NOMO-1 treated with dmso at 0.1 percent for 144 hours (cell line): Measurements from ENCODE around the gene NPY.
"Not testable (repeated sequence)": the region's sequence is repeated elsewhere in the genome, so short reads cannot be mapped to it uniquely, and the experiment has no call there.

Experiments
- DNase-seq: peaks from one replicate; lab custom pipeline; 2025; ENCODE audit not compliant: unreplicated experiment; lab: John Stamatoyannopoulos, UW

Gene NPY

DNA sequence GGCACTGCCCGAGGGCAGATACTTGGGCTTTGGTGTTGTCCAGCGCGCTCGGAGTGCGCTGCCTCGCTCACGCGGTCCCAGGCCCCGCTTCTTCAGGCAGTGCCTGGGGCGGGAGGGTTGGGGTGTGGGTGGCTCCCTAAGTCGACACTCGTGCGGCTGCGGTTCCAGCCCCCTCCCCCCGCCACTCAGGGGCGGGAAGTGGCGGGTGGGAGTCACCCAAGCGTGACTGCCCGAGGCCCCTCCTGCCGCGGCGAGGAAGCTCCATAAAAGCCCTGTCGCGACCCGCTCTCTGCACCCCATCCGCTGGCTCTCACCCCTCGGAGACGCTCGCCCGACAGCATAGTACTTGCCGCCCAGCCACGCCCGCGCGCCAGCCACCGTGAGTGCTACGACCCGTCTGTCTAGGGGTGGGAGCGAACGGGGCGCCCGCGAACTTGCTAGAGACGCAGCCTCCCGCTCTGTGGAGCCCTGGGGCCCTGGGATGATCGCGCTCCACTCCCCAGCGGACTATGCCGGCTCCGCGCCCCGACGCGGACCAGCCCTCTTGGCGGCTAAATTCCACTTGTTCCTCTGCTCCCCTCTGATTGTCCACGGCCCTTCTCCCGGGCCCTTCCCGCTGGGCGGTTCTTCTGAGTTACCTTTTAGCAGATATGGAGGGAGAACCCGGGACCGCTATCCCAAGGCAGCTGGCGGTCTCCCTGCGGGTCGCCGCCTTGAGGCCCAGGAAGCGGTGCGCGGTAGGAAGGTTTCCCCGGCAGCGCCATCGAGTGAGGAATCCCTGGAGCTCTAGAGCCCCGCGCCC, at the start of gene NPY:
NPY (plus strand) TSS at position 294 of the 802 bp plus-strand sequence. CDS start 1,051 bp downstream, outside the sequence.
- DNase-seq, result no peak

DNA sequence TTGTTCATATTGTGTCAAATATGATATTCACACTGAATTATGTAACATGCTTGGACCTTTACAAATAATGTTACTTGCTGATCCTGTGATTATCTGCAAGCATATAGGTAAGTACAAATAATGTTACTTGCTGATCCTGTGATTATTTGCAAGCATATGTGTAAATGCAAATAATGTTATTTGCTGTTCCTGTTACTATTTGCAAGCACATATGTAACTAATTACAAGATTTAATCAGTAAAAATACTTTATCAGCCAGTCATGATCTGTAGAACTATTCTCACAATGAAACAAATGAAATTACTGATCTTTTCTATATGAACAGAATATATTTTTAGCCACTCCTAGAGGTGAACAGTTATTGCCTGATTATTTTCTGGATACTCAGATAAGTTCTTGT, 44.7 kb upstream of the NPY start:
- DNase-seq, result no peak

DNA sequence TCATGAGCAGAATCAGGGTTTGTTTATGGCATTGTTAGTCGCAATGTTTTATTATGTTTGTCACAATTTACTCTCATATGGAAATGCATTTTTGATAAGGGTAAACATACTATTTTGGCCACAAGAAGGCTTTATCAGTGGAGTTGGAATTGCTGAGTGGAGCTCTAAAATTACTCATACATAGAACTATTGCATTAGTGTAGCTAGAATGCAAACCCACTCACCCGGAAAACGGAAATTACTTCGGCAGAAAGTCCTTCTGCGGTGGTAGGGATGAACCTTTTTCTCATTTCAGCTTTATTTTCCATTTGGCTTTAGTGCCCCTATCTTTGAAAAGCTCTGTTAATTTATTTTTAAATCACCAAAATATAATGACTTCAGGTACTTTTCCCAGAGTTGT, 42.8 kb upstream of the NPY start:
- DNase-seq, result no peak

DNA sequence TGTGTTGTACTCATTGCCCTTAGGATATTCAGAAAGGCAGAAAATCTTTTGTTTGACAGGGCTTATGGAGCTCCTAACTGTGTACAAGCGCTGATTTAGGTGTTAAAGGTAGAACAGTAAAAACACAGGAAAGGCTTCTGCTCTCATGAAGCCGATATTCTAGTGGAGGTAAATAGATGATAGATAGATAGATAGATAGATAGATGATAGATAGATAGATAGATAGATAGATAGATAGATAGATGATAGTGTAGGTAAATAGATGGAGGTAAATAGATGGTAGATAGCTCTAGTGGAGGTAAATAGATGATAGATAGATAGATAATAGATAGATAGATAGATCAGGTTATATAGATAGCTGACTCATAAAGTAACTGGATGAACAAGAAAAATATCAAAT, 39.4 kb upstream of the NPY start:
- DNase-seq, result no peak

DNA sequence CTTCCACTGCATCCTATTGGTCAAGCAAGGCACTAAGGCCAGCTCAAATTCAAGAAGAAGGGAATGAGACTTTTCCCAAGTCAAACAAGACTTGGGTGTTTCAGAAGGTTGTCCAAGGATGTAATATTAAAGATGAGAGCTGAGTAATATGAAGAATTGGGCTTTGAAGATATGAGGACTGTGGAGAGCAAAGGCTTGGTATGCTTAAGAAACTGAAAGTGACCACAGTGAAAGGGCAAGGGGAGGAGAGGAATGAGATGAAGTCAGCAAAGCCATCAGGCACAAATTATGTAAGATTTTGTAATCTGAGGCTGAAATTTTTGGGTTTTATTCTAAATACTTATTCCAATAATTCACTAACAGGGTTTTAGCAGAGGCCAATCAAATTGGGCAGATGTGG, 38.6 kb upstream of the NPY start:
- no peak for DNase-seq

DNA sequence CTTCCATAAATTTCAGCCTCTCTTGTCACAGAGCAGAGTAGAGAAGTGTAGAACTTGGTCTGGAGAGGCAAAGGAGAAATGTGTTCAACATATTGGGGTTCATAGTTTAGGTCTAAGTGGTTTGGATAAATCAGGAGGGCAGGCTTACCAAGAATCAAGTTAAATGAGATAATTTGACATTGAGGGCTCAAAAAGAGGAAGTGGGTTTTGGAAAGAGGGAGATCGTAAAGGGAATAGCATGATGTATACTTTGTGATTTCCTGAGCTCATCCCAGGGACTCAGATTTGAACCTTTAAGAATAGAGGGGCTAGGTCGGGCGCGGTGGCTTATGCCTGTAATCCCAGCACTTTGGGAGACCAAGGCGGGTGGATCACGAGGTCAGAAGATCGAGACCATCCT, 34.7 kb upstream of the NPY start:
- no peak for DNase-seq

DNA sequence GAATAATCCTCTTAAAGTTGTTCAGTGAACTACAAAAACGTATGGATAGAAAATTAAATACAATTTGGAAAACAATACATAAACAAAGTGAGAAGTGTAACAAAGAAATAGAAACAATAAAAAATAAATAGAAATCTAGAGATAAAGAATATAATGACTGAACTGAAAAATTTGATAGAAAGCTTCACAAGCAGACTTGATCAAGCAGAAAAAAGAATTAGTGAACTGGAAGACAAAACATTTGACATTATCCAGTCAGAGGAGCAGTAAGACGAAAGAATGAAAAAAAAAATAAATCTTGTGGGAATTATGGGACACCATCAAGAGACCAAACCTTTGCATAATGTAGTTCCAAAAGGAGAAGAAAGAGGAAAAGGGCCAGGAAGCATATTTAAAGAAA, 32.4 kb upstream of the NPY start:
- DNase-seq, result no peak

DNA sequence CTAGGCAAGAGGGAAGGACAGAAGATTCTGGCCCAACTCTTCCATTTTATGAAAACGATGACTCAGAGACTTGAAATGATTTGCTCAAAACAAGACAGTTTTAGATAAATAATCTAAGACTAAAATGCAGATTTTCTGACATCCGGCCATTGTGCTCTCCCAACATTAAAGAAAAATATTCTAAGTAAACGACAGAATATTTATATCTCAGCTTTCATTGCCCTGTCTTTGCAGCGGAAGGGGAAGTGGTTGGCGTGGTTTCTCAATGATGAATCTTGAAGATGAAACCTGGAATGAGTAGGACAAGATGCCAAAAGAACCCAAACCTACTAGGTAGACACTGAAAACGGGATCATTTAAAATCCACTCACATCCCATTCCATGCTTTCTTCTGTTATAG, 28.9 kb upstream of the NPY start:
- DNase-seq, result no peak

DNA sequence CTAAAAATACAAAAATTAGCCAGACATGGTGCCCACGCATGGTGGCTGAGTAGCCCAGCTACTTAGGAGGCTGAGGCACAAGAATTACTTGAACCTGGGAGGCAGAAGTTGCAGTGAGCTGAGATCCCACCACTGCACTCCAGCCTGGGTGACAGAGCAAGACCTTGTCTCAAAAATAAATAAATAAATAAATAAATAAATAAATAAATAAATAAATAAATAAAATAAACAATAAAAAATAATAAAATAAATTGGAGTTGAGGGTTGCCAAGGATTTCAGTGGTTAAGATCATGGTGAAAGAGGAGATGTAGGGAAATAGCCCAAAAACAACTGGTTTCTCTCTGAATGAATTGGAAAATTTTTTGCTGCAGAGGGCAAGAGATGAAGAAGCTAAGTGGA, 25.7 kb upstream of the NPY start:
- not testable (repeated sequence) for DNase-seq

DNA sequence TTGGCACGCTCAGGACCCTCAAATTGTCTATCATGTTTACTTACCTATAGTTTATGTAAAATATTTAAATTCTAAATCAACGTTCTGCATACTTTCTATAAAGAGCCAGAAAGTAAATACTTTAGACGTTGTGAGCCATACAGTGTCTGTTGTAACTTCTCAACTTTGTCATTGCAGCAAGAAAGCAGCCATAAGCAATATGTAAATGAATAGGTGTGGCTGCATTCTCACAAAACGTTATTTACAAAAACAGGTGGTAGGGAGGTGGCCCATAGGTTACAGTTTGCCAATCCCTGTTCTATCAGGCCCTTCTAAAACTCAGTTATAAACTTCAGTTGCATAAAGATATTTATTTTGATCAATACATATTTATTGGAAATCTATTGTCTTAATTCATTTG, 12.1 kb upstream of the NPY start:
- DNase-seq, result no peak

DNA sequence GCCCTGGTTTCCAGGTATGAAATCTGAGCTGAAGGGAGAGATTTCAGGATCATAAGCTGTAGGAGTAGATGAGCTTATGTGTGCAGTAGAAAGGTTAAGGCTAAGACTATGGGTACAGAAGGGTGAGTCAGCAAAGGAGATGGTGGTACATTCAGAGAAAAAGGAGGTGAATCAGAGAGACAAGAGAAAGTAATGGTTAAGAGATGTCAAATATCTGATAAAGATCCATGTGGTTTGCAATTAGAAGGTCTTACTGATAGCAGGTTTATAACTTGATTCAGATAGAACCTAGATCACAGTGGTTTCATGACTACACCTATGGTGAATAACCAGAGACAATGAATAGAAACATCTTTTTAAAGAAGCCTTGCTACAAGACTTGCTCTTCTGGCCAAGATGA, 4.5 kb upstream of the NPY start:
- no peak for DNase-seq

DNA sequence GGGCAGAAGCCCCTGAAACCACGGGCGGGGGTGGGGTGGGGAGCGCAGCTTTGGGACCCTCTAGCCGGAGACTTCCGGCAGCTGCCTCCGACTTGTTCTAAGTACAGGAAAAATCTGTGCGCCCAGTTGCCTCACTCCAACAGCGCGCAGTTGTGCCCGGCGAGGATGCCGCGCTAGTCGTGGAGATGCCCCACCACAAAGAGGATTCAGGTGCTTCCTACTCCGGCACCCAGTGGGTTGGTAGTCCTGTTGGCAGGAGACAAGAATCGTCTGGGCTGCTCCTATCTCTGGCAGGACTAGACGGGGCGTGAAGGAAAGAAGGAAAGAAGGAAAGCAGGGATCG, 465 bp upstream of the NPY start:
- no peak for DNase-seq

DNA sequence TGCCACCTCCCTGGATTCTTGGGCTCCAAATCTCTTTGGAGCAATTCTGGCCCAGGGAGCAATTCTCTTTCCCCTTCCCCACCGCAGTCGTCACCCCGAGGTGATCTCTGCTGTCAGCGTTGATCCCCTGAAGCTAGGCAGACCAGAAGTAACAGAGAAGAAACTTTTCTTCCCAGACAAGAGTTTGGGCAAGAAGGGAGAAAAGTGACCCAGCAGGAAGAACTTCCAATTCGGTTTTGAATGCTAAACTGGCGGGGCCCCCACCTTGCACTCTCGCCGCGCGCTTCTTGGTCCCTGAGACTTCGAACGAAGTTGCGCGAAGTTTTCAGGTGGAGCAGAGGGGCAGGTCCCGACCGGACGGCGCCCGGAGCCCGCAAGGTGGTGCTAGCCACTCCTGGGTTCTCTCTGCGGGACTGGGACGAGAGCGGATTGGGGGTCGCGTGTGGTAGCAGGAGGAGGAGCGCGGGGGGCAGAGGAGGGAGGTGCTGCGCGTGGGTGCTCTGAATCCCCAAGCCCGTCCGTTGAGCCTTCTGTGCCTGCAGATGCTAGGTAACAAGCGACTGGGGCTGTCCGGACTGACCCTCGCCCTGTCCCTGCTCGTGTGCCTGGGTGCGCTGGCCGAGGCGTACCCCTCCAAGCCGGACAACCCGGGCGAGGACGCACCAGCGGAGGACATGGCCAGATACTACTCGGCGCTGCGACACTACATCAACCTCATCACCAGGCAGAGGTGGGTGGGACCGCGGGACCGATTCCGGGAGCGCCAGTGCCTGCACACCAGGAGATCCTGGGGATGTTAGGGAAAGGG, 913 bp downstream of the NPY start:
- DNase-seq, result no peak

DNA sequence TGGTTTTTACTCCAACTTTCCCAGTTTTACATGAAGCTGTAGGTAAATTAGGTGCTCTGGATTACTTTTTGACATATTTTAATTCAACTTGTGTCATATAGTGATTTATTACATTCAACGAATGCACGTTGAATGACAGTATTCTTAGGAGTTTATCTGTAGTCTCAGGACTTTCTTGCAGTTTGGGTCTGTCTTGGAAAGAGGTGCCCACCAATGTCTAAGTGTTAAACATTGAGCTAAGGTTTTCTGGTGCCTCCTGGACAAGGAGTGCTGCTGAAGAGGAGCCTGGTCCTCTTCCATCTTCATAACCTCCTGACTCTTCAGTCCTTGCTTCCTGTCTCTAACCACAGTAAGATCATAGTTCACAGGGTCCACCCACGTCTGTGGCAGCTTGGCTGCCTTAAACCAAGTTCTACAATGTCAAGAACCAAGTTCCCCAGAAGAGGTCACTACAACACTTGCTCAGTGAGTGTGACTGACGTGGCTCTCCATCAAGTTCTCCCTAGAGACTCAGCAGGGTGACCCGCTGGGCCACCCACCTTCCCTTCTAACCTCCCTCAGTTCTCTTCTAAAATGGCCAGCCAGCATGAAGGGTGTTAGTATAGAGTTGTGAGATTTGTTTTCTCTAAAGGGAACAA, 6.1 kb downstream of the NPY start:
- peak; percentile 27 for DNase-seq

DNA sequence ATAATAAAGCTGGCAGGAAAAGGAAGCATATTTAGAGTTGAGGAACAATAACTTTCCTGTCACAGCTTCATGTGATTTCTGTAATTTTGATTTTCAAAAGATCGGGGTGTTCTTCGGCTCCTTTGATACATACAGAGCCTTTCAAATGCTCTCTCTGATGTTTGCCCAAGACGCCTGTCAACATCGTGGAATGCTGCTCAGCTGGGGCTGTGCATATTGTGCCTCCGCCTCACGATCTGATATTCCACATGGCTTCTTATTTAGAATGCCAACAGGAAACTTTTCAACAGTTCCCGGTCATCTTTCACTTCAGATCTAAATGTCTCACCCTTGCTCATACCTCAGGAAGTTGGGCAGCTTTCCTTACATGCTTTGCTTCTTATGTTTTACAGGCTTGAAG, 7.3 kb downstream of the NPY start:
- no peak for DNase-seq

DNA sequence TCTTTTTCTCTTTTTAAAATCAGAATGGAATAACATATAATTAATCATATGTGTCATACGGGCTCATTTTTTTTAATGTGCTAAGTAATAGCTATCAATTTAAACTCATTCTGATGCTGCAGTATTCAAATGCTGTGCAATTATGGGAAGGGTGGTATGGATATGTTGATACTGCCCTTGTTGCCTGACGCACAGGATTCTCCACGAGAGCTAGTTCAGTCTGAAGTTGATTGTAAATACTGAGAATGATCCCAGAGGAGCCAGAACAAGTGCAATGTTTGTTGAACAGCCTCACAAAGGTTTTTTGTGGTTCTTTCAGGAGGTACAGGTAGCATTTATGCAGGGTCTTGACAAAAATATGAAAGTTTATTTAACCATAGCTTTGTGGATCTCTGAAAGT, 13.4 kb downstream of the NPY start:
- DNase-seq, result no peak

DNA sequence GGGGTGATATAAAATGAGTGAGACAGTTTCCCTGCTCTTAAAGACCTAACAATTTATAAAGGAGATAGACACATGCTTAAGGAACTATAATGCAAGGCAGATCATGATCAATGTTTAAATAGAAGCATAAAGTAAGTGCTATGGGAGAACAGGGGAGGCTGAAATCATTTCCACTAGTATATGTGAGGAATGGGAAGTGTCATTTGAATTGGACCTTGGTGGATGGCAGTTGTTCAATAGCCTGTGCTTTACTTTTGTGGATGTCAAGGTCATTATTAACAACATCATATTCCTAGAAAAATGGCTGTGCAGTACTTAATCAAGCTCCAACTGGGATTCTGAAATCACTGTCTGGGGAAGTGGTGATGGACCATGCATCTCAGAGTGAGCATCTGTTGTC, 14.7 kb downstream of the NPY start:
- no peak for DNase-seq

DNA sequence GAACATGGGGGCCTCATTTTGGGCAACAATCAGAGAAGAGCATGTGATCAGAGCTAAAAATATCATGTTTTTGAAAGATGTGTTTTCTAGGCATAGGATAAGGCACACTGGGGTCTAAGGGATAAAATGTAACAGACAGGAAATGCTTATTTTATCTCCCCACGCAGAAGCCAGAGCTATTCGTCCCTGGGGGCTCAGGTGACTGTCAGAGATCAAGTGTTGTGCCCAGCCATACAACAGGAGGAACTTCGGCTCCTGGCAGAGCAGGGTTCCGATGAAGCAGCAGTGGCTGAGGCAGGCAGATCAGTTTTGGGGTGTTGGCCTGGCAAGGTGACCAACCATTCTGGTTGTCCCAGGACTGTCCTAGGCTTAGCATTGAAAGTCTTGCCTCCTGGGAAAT, 15.2 kb downstream of the NPY start:
- DNase-seq, result no peak

DNA sequence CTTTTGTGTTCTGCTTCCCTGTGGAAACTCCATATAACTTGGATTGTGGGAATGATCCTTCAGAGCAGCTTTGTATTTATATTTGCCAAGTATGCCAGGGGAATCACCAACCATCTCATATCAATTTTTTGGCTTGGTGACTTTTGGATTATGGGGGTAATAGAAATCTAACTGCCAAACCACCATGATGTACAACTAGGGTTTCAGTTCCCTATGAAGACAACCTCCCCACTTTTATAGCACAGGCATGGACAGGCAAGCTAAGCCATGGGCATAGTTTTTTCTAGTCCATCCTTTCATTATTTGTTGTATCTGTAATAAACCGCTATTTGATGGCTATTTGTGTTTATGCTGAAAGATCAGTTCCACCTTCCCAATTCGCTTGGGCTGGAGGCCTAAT, 17.7 kb downstream of the NPY start:
- DNase-seq, result no peak

DNA sequence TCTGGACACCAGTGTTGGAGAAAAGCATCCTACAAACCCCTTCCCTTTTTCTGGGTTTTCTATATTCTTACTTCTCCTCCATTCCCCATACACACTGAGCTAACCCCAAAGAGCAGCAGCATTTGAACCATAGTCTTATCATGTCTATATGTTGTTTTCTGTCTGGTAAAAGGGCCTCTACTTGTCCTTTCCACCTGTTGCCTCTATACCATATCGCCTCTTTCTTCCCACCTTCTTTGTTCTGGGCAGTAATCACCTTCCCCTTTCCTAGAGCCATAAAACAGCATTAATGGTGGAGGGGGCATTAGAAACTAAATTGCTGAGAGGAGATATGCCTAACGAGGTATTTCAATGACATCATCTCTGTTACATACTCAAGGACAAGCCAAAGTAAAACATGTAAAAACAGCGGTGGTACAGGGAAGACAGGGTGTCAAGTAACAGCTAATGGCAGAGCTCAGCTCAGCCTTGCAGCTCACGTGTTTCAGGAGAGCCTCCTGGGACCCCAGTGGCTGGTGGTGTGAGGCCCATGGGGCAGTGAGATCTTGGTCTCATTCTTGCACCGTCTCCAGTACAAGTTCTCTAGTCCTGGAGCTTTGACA, 20.6 kb downstream of the NPY start:
- no peak for DNase-seq

DNA sequence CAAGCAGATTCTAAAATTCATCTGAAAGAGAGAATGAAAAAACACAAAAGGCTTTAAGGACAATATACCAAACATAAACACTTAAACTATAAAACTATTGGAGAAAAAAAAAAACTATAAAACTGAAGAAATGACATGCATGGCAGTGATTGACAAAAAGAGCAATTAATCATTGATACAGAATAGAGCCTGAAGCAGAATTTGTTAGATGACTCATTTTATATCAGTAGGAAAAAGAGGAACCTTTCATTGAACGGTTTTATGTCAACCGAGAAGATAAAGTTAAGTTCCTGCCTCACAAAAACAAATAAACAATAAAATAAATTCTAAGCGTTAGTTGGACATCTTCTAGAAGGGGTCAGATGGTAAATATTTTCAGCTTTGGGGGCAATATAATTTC, 23.3 kb downstream of the NPY start:
- no peak for DNase-seq

DNA sequence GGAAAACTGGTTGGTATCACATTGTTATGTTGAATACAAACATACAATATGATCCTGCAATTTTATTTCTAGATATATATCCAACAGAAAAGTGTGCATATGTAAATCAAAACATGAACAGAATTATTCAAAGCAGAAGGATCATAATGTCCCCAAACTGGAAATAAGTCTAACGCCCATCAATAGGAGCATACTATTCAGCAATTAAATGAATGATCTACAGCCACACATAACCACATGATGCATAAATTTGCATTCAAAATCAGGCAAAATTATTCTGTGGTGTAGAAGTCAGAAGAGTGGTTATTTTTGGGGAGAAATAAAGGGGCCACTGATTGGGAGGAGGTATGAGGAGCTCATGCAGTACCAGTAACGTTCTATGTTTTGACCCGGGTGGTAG, 28.6 kb downstream of the NPY start:
- no peak for DNase-seq
